Measurements from ENCODE around the gene GCN1.

GCN1 gene

DNA sequence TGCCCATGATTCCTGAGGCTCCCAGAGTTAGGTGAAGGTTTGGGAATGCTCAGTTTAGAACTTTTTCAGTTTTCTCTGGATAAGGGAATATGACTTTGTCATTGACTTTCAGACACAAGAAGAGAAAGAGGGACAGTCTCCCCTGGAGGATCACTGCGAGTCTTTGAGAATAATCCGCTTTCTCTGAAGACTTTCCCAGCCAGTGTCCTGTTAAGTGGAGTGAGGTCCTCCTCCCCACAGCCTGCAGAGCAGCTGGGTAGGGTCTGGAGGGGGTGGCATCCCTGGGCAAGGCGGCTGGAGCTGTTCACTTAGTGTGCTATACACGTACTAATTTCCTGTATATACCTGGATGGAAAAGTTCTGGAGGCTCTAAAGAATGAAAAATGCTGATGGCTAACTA is 69.5 kb downstream of the GCN1 start:
- Histone ChIP-seq H3K4me3 (ENCODE audit: low read depth, low read length) (no peak overlapping the region), H3K4me1 (ENCODE audit: control insufficient read depth, insufficient read depth, low read length) (peaks cover 3% of the 10 kb centered on the region), H3K27me3 (ENCODE audit: control insufficient read depth, insufficient read depth, low read length) (no peaks in the 10 kb centered on the region), H3K36me3 (ENCODE audit: control insufficient read depth, insufficient read depth, low read length) (peaks cover 44% of the 10 kb centered on the region), H3K9ac (ENCODE audit: low read depth, low read length) (no peak overlapping the region), H3K27ac (ENCODE audit: low read depth, low read length) (no peak overlapping the region), H3K9me3 (ENCODE audit: control insufficient read depth, insufficient read depth, low read length) (no peaks in the 10 kb centered on the region)

GRCh38 chr12:120121766-120122293 is 72.7 kb downstream of the GCN1 start:
- H3K4me3 ChIP-seq (ENCODE audit: low read depth, low read length) = no peak overlapping the region
- no peaks in the 10 kb centered on the region for H3K9me3 ChIP-seq (ENCODE audit: control insufficient read depth, insufficient read depth, low read length)
- H3K27me3 ChIP-seq (ENCODE audit: control insufficient read depth, insufficient read depth, low read length) = no peaks in the 10 kb centered on the region
- H3K27ac ChIP-seq (ENCODE audit: low read depth, low read length) = no peak overlapping the region
- no peak overlapping the region for H3K9ac ChIP-seq (ENCODE audit: low read depth, low read length)
- H3K36me3 ChIP-seq (ENCODE audit: control insufficient read depth, insufficient read depth, low read length) = peaks cover 12% of the 10 kb centered on the region
- peaks cover 10% of the 10 kb centered on the region for H3K4me1 ChIP-seq (ENCODE audit: control insufficient read depth, insufficient read depth, low read length)

GRCh38 chr12:120121343-120121742 is 73.2 kb downstream of the GCN1 start:
- Histone ChIP-seq H3K4me3 (ENCODE audit: low read depth, low read length) (no peak overlapping the region), H3K4me1 (ENCODE audit: control insufficient read depth, insufficient read depth, low read length) (peaks cover 10% of the 10 kb centered on the region), H3K27ac (ENCODE audit: low read depth, low read length) (no peak overlapping the region), H3K36me3 (ENCODE audit: control insufficient read depth, insufficient read depth, low read length) (peaks cover 8% of the 10 kb centered on the region), H3K27me3 (ENCODE audit: control insufficient read depth, insufficient read depth, low read length) (no peaks in the 10 kb centered on the region), H3K9ac (ENCODE audit: low read depth, low read length) (no peak overlapping the region), H3K9me3 (ENCODE audit: control insufficient read depth, insufficient read depth, low read length) (no peaks in the 10 kb centered on the region)

DNA sequence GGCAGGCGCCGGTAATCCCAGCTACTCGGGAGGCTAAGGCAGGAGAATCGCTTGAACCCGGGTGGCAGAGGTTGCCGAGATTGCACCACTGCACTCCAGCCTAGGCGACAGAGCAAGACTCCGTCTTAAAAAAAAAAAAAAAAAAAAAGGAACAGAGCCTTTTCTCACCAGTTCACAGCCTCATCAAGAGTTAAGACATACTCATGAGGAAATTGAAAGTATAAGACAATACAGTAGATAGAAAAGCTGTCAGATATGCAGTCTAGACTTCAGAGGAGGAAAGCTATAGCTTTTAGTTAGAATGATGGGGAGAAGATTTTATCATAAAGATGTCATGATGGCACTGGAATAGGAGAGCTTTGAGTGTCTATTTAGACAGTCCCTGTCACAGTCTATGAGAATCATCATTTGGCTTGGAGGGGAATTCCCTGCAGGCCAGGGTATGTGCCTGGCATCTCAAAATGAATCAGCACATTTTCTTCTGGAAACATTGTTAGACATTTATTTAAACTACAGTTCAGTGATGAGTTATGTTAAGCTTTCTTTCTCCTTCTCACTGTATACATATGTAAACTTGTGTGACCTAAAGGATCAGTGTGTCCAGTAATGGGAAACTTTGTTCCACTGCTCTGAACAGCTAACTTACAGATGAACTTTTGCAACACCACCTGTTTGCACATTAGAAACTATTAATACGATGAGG is 75.1 kb downstream of the GCN1 start:
- H3K27me3 ChIP-seq (ENCODE audit: control insufficient read depth, insufficient read depth, low read length) = no peaks in the 10 kb centered on the region
- no peak overlapping the region for H3K4me3 ChIP-seq (ENCODE audit: low read depth, low read length)
- no peak overlapping the region for H3K9ac ChIP-seq (ENCODE audit: low read depth, low read length)
- H3K4me1 ChIP-seq (ENCODE audit: control insufficient read depth, insufficient read depth, low read length) = peaks cover 16% of the 10 kb centered on the region
- peaks cover 3% of the 10 kb centered on the region; the same call in 1 of the 2 replicates for H3K36me3 ChIP-seq (ENCODE audit: control insufficient read depth, insufficient read depth, low read length)
- no peaks in the 10 kb centered on the region for H3K9me3 ChIP-seq (ENCODE audit: control insufficient read depth, insufficient read depth, low read length)
- no peak overlapping the region for H3K27ac ChIP-seq (ENCODE audit: low read depth, low read length)

- Histone ChIP-seq H3K9ac (ENCODE audit: low read depth, low read length) (peak overlapping the region; percentile 50), H3K27ac (ENCODE audit: low read depth, low read length) (peak overlapping the region; percentile 89), H3K4me3 (ENCODE audit: low read depth, low read length) (peak overlapping the region; percentile 86), H3K4me1 (ENCODE audit: control insufficient read depth, insufficient read depth, low read length) (peaks cover 16% of the 10 kb centered on the region), H3K27me3 (ENCODE audit: control insufficient read depth, insufficient read depth, low read length) (no peaks in the 10 kb centered on the region), H3K36me3 (ENCODE audit: control insufficient read depth, insufficient read depth, low read length) (peaks cover 10% of the 10 kb centered on the region; the same call in 1 of the 2 replicates), H3K9me3 (ENCODE audit: control insufficient read depth, insufficient read depth, low read length) (no peaks in the 10 kb centered on the region)
These were observed 76.0 kb downstream of the GCN1 start for GRCh38 chr12:120118321-120119061.

DNA sequence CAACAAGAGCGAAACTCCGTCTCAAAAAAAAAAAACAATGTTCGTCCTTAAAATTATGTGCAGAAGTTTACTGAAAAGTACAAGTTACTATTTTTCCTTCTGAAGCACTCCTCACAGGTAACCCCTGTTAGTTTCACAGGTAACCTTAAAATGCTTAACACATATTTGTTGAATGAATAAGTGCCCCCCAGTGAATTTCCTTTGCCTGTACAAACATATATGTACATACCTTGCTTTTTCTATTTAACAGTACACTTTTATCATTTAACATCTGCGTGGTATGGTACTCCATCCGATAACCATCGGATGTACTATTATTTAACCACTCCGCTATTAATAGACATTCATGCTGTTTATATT is 76.6 kb downstream of the GCN1 start:
- H3K27me3 ChIP-seq (ENCODE audit: control insufficient read depth, insufficient read depth, low read length) = no peaks in the 10 kb centered on the region
- peak overlapping the region; percentile 50 for H3K9ac ChIP-seq (ENCODE audit: low read depth, low read length)
- peaks cover 10% of the 10 kb centered on the region; the same call in 1 of the 2 replicates for H3K36me3 ChIP-seq (ENCODE audit: control insufficient read depth, insufficient read depth, low read length)
- peaks cover 16% of the 10 kb centered on the region for H3K4me1 ChIP-seq (ENCODE audit: control insufficient read depth, insufficient read depth, low read length)
- H3K4me3 ChIP-seq (ENCODE audit: low read depth, low read length) = peak overlapping the region; percentile 86
- H3K27ac ChIP-seq (ENCODE audit: low read depth, low read length) = peak overlapping the region; percentile 89
- no peaks in the 10 kb centered on the region for H3K9me3 ChIP-seq (ENCODE audit: control insufficient read depth, insufficient read depth, low read length)

DNA sequence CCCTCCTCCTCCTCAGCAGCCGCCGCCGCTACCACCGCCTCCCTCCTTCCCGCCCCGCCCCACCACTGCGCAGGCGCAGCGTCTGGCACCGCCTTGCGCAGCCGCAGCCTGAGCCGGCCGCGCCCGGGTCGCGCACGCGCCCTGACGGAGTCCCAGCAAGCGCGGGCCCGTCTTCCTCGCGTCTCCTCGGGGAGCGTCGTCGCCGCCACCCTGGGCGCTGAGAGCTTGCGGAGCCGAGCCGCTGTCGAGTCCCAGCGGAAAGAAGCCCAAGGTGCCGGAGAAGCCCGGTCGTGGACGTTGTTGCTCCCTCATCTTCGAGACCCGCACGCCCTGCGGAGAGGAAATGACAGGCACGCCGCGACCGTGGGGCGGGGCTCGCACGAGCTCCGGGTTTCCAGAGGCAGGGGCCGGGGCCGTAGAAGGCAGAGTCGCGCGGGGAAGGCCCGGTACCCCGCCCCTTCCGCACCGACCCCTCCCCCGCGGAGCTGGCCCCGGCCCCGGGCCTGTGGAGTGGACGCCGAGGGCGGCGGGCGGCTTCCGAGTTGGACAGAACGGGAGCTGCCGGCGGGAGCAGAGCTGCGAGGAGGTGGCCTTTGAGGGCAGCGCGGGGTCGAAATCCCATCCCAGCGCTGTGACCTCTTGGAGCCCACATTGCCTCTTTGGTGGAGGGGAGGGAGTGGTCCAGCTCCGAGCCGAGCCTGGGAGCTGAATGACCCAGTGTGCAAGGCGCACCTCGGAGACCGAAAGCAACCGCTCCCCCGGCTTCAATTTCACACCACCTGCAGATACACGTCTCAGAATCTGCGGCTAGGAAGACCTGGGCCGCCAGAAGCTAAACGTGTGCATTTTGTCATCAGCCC is 77.5 kb downstream of the GCN1 start:
- Histone ChIP-seq H3K27ac (ENCODE audit: low read depth, low read length) (peak overlapping the region; percentile 89), H3K4me1 (ENCODE audit: control insufficient read depth, insufficient read depth, low read length) (peaks cover 16% of the 10 kb centered on the region), H3K4me3 (ENCODE audit: low read depth, low read length) (peak overlapping the region; percentile 86), H3K36me3 (ENCODE audit: control insufficient read depth, insufficient read depth, low read length) (peaks cover 10% of the 10 kb centered on the region; the same call in 1 of the 2 replicates), H3K9ac (ENCODE audit: low read depth, low read length) (peak overlapping the region; percentile 58), H3K27me3 (ENCODE audit: control insufficient read depth, insufficient read depth, low read length) (no peaks in the 10 kb centered on the region), H3K9me3 (ENCODE audit: control insufficient read depth, insufficient read depth, low read length) (no peaks in the 10 kb centered on the region)

GRCh38 chr12:120116441-120116791 is 78.1 kb downstream of the GCN1 start, which contains the start of gene RAB35:
RAB35 (minus strand) TSS chr12:120116753; CDS start chr12:120116650, 103 bp downstream.
- H3K4me1 ChIP-seq (ENCODE audit: control insufficient read depth, insufficient read depth, low read length) = peaks cover 16% of the 10 kb centered on the region

GRCh38 chr12:120115692-120116440 is 78.6 kb downstream of the GCN1 start:
- Histone ChIP-seq H3K27ac (ENCODE audit: low read depth, low read length) (peak overlapping the region; percentile 54), H3K9me3 (ENCODE audit: control insufficient read depth, insufficient read depth, low read length) (no peaks in the 10 kb centered on the region), H3K27me3 (ENCODE audit: control insufficient read depth, insufficient read depth, low read length) (no peaks in the 10 kb centered on the region), H3K36me3 (ENCODE audit: control insufficient read depth, insufficient read depth, low read length) (peaks cover 10% of the 10 kb centered on the region; the same call in 1 of the 2 replicates), H3K4me3 (ENCODE audit: low read depth, low read length) (peak overlapping the region; percentile 86), H3K4me1 (ENCODE audit: control insufficient read depth, insufficient read depth, low read length) (peaks cover 20% of the 10 kb centered on the region), H3K9ac (ENCODE audit: low read depth, low read length) (peak overlapping the region; percentile 74)

More at GRCh38 chr12:120116441-120116791, 78.1 kb downstream of the GCN1 start, which contains the start of gene RAB35:
- Histone ChIP-seq H3K9ac (ENCODE audit: low read depth, low read length) (peak within 1 kb of the TSS; percentile 74), H3K36me3 (ENCODE audit: control insufficient read depth, insufficient read depth, low read length) (peaks cover 10% of the 10 kb centered on the region; the same call in 1 of the 2 replicates), H3K9me3 (ENCODE audit: control insufficient read depth, insufficient read depth, low read length) (no peaks in the 10 kb centered on the region), H3K4me3 (ENCODE audit: low read depth, low read length) (peak within 1 kb of the TSS; percentile 86), H3K27ac (ENCODE audit: low read depth, low read length) (peak within 1 kb of the TSS; percentile 89), H3K27me3 (ENCODE audit: control insufficient read depth, insufficient read depth, low read length) (no peaks in the 10 kb centered on the region)

GRCh38 chr12:120115066-120115465 is 79.4 kb downstream of the GCN1 start:
- Histone ChIP-seq H3K4me1 (ENCODE audit: control insufficient read depth, insufficient read depth, low read length) (peaks cover 26% of the 10 kb centered on the region), H3K27me3 (ENCODE audit: control insufficient read depth, insufficient read depth, low read length) (no peaks in the 10 kb centered on the region), H3K9me3 (ENCODE audit: control insufficient read depth, insufficient read depth, low read length) (no peaks in the 10 kb centered on the region), H3K27ac (ENCODE audit: low read depth, low read length) (no peak overlapping the region), H3K36me3 (ENCODE audit: control insufficient read depth, insufficient read depth, low read length) (peaks cover 10% of the 10 kb centered on the region; the same call in 1 of the 2 replicates), H3K4me3 (ENCODE audit: low read depth, low read length) (peak overlapping the region; percentile 86; the same call in 1 of the 2 replicates), H3K9ac (ENCODE audit: low read depth, low read length) (no peak overlapping the region)
